ENCODE data around the gene TTLL11.

Gene TTLL11

GRCh38 chr9:121889990-121890563, 203.0 kb downstream of the TTLL11 start:
- Histone ChIP-seq H3K36me3 (ENCODE audit: control insufficient read depth in 2 of 2, insufficient read depth in 2 of 2, low read length in 2 of 2) (peaks cover under 1 to 9% of the 10 kb centered on the region in 2 donors), H3K4me3 (ENCODE audit: low read length in 2 of 2) (no peak overlapping the region), H3K9ac (ENCODE audit: low read length in 2 of 2) (no peak overlapping the region), H3K27me3 (ENCODE audit: control insufficient read depth in 1 of 2, insufficient read depth in 2 of 2, low read length in 2 of 2) (no peaks in the 10 kb centered on the region), H3K27ac (ENCODE audit: low read length) (no peak overlapping the region), H3K9me3 (ENCODE audit: control insufficient read depth in 2 of 2, low read length in 2 of 2) (no peaks in the 10 kb centered on the region), H3K4me1 (ENCODE audit: control insufficient read depth, insufficient read depth, low read length) (no peaks in the 10 kb centered on the region)

GRCh38 chr9:121888438-121888775, 204.7 kb downstream of the TTLL11 start:
- Histone ChIP-seq H3K4me3 (ENCODE audit: low read length in 2 of 2) (no peak overlapping the region), H3K4me1 (ENCODE audit: control insufficient read depth, insufficient read depth, low read length) (peaks cover 3% of the 10 kb centered on the region), H3K36me3 (ENCODE audit: control insufficient read depth in 2 of 2, insufficient read depth in 2 of 2, low read length in 2 of 2) (peaks cover 0 to 4% of the 10 kb centered on the region in 2 donors), H3K9me3 (ENCODE audit: control insufficient read depth in 2 of 2, low read length in 2 of 2) (no peaks in the 10 kb centered on the region), H3K27me3 (ENCODE audit: control insufficient read depth in 1 of 2, insufficient read depth in 2 of 2, low read length in 2 of 2) (no peaks in the 10 kb centered on the region), H3K9ac (ENCODE audit: low read length in 2 of 2) (no peak overlapping the region), H3K27ac (ENCODE audit: low read length) (no peak overlapping the region)

- Histone ChIP-seq H3K9ac (ENCODE audit: low read length in 2 of 2) (no peak overlapping the region), H3K36me3 (ENCODE audit: control insufficient read depth in 2 of 2, insufficient read depth in 2 of 2, low read length in 2 of 2) (peaks cover 0 to 4% of the 10 kb centered on the region in 2 donors), H3K9me3 (ENCODE audit: control insufficient read depth in 2 of 2, low read length in 2 of 2) (no peaks in the 10 kb centered on the region), H3K27me3 (ENCODE audit: control insufficient read depth in 1 of 2, insufficient read depth in 2 of 2, low read length in 2 of 2) (no peaks in the 10 kb centered on the region), H3K4me3 (ENCODE audit: low read length in 2 of 2) (no peak overlapping the region), H3K27ac (ENCODE audit: low read length) (no peak overlapping the region), H3K4me1 (ENCODE audit: control insufficient read depth, insufficient read depth, low read length) (peaks cover 3% of the 10 kb centered on the region)
These were observed 205.3 kb downstream of the TTLL11 start for GRCh38 chr9:121887553-121888437.

GRCh38 chr9:121886759-121887485, 206.2 kb downstream of the TTLL11 start:
- no peak overlapping the region for H3K27ac ChIP-seq (ENCODE audit: low read length)
- H3K4me1 ChIP-seq (ENCODE audit: control insufficient read depth, insufficient read depth, low read length) = peaks cover 3% of the 10 kb centered on the region
- H3K36me3 ChIP-seq (ENCODE audit: control insufficient read depth in 2 of 2, insufficient read depth in 2 of 2, low read length in 2 of 2) = peaks cover 0 to 4% of the 10 kb centered on the region in 2 donors
- no peak overlapping the region for H3K4me3 ChIP-seq (ENCODE audit: low read length in 2 of 2)
- no peaks in the 10 kb centered on the region for H3K9me3 ChIP-seq (ENCODE audit: control insufficient read depth in 2 of 2, low read length in 2 of 2)
- no peaks in the 10 kb centered on the region for H3K27me3 ChIP-seq (ENCODE audit: control insufficient read depth in 1 of 2, insufficient read depth in 2 of 2, low read length in 2 of 2)
- H3K9ac ChIP-seq (ENCODE audit: low read length in 2 of 2) = no peak overlapping the region

GRCh38 chr9:121885345-121885901, 207.7 kb downstream of the TTLL11 start:
- Histone ChIP-seq H3K36me3 (ENCODE audit: control insufficient read depth in 2 of 2, insufficient read depth in 2 of 2, low read length in 2 of 2) (peaks cover 0 to 4% of the 10 kb centered on the region in 2 donors), H3K4me1 (ENCODE audit: control insufficient read depth, insufficient read depth, low read length) (peaks cover 3% of the 10 kb centered on the region), H3K9me3 (ENCODE audit: control insufficient read depth in 2 of 2, low read length in 2 of 2) (no peaks in the 10 kb centered on the region), H3K27ac (ENCODE audit: low read length) (no peak overlapping the region), H3K4me3 (ENCODE audit: low read length in 2 of 2) (no peak overlapping the region), H3K27me3 (ENCODE audit: control insufficient read depth in 1 of 2, insufficient read depth in 2 of 2, low read length in 2 of 2) (no peaks in the 10 kb centered on the region), H3K9ac (ENCODE audit: low read length in 2 of 2) (no peak overlapping the region)

- no peaks in the 10 kb centered on the region for H3K27me3 ChIP-seq (ENCODE audit: control insufficient read depth in 1 of 2, insufficient read depth in 2 of 2, low read length in 2 of 2)
- peaks cover 3% of the 10 kb centered on the region for H3K4me1 ChIP-seq (ENCODE audit: control insufficient read depth, insufficient read depth, low read length)
- H3K4me3 ChIP-seq (ENCODE audit: low read length in 2 of 2) = no peak overlapping the region
- no peak overlapping the region for H3K9ac ChIP-seq (ENCODE audit: low read length in 2 of 2)
- H3K36me3 ChIP-seq (ENCODE audit: control insufficient read depth in 2 of 2, insufficient read depth in 2 of 2, low read length in 2 of 2) = peaks cover 0 to 4% of the 10 kb centered on the region in 2 donors
- H3K9me3 ChIP-seq (ENCODE audit: control insufficient read depth in 2 of 2, low read length in 2 of 2) = no peaks in the 10 kb centered on the region
- H3K27ac ChIP-seq (ENCODE audit: low read length) = no peak overlapping the region
These were observed 209.0 kb downstream of the TTLL11 start for GRCh38 chr9:121884057-121884541.

- Histone ChIP-seq H3K9me3 (ENCODE audit: control insufficient read depth in 2 of 2, low read length in 2 of 2) (no peaks in the 10 kb centered on the region), H3K36me3 (ENCODE audit: control insufficient read depth in 2 of 2, insufficient read depth in 2 of 2, low read length in 2 of 2) (peaks cover 0 to 4% of the 10 kb centered on the region in 2 donors), H3K27ac (ENCODE audit: low read length) (no peak overlapping the region), H3K27me3 (ENCODE audit: control insufficient read depth in 1 of 2, insufficient read depth in 2 of 2, low read length in 2 of 2) (no peaks in the 10 kb centered on the region), H3K9ac (ENCODE audit: low read length in 2 of 2) (no peak overlapping the region), H3K4me1 (ENCODE audit: control insufficient read depth, insufficient read depth, low read length) (peaks cover 3% of the 10 kb centered on the region), H3K4me3 (ENCODE audit: low read length in 2 of 2) (no peak overlapping the region)
These were observed 209.6 kb downstream of the TTLL11 start for GRCh38 chr9:121883281-121884056.

- Histone ChIP-seq H3K36me3 (ENCODE audit: control insufficient read depth in 2 of 2, insufficient read depth in 2 of 2, low read length in 2 of 2) (peaks cover 0 to 4% of the 10 kb centered on the region in 2 donors), H3K4me3 (ENCODE audit: low read length in 2 of 2) (no peak overlapping the region), H3K4me1 (ENCODE audit: control insufficient read depth, insufficient read depth, low read length) (peaks cover 3% of the 10 kb centered on the region), H3K27ac (ENCODE audit: low read length) (no peak overlapping the region), H3K9ac (ENCODE audit: low read length in 2 of 2) (no peak overlapping the region), H3K9me3 (ENCODE audit: control insufficient read depth in 2 of 2, low read length in 2 of 2) (no peaks in the 10 kb centered on the region), H3K27me3 (ENCODE audit: control insufficient read depth in 1 of 2, insufficient read depth in 2 of 2, low read length in 2 of 2) (no peaks in the 10 kb centered on the region)
These were observed 211.1 kb downstream of the TTLL11 start for GRCh38 chr9:121881920-121882500.

GRCh38 chr9:121880343-121880898, 212.7 kb downstream of the TTLL11 start:
- Histone ChIP-seq H3K27me3 (ENCODE audit: control insufficient read depth in 1 of 2, insufficient read depth in 2 of 2, low read length in 2 of 2) (no peaks in the 10 kb centered on the region), H3K36me3 (ENCODE audit: control insufficient read depth in 2 of 2, insufficient read depth in 2 of 2, low read length in 2 of 2) (peaks cover 0 to under 1% of the 10 kb centered on the region in 2 donors), H3K4me3 (ENCODE audit: low read length in 2 of 2) (no peak overlapping the region), H3K4me1 (ENCODE audit: control insufficient read depth, insufficient read depth, low read length) (peaks cover 5% of the 10 kb centered on the region), H3K9me3 (ENCODE audit: control insufficient read depth in 2 of 2, low read length in 2 of 2) (no peaks in the 10 kb centered on the region), H3K9ac (ENCODE audit: low read length in 2 of 2) (no peak overlapping the region), H3K27ac (ENCODE audit: low read length) (no peak overlapping the region)
